PC-3 (cell line): ENCODE measurements around the gene EDNRA.

ENCODE experiments used
- CTCF ChIP-seq: fragments of 300-600 bp; sonication (generic); conservative IDR thresholded peaks from 2 replicates; pipeline ENCODE4 v1.5.1; 2017; ENCODE audit warnings: antibody characterized with exemption, low read depth, mild to moderate bottlenecking, low read length
- EZH2 ChIP-seq: fragments of 300-600 bp; sonication (generic); IDR thresholded peaks from one replicate; pipeline ENCODE4 v1.6.1; 2017; ENCODE audit warnings: antibody characterized with exemption, mild to moderate bottlenecking, low read length; ENCODE audit not compliant: unreplicated experiment

- TF ChIP-seq CTCF (no peak), EZH2 (no peak)
Measured at GRCh38 chr4:147530723-147531122, 49.8 kb downstream of the EDNRA start.
